GM18511 (cell line): ENCODE measurements around the gene ABR.
"Not testable (repeated sequence)": the region's sequence is repeated elsewhere in the genome, so short reads cannot be mapped to it uniquely, and the experiment has no call there.

Source experiments
- ATAC-seq: cut with Tn5 transposase; IDR thresholded peaks from one replicate; pipeline ENCODE4 v1.9.1; 2021; ENCODE audit warnings: mild to moderate bottlenecking, moderate library complexity; ENCODE audit not compliant: unreplicated experiment

Gene ABR

GRCh38 chr17:1073963-1074625 lies 105.7 kb downstream of the ABR start:
- ATAC-seq: not testable (repeated sequence)

- no peak for ATAC-seq
These were observed 106.4 kb downstream of the ABR start for GRCh38 chr17:1073241-1073962.

GRCh38 chr17:1072551-1072961 lies 107.2 kb downstream of the ABR start:
- ATAC-seq: no peak

GRCh38 chr17:1071103-1071825 lies 108.5 kb downstream of the ABR start:
- no peak for ATAC-seq

GRCh38 chr17:1070411-1070810 lies 109.4 kb downstream of the ABR start:
- ATAC-seq: no peak

GRCh38 chr17:1069847-1070246 lies 109.9 kb downstream of the ABR start:
- ATAC-seq: no peak

- ATAC-seq: no peak
These were observed 111.4 kb downstream of the ABR start for GRCh38 chr17:1068356-1068755.

- no peak for ATAC-seq
These were observed 112.4 kb downstream of the ABR start for GRCh38 chr17:1067282-1067956.

GRCh38 chr17:1065416-1065815 lies 114.4 kb downstream of the ABR start:
- ATAC-seq: not testable (repeated sequence)

- ATAC-seq: no peak
These were observed 118.8 kb downstream of the ABR start for GRCh38 chr17:1060991-1061390.

- no peak for ATAC-seq
These were observed 120.5 kb downstream of the ABR start for GRCh38 chr17:1059131-1059795.

GRCh38 chr17:1058423-1059130 lies 121.2 kb downstream of the ABR start:
- ATAC-seq: no peak

GRCh38 chr17:1056761-1057160 lies 123.0 kb downstream of the ABR start:
- ATAC-seq: no peak

GRCh38 chr17:1055751-1056645 lies 123.8 kb downstream of the ABR start:
- no peak for ATAC-seq

- ATAC-seq: no peak
These were observed 124.5 kb downstream of the ABR start for GRCh38 chr17:1055231-1055630.

GRCh38 chr17:1054656-1055055 lies 125.1 kb downstream of the ABR start:
- ATAC-seq: no peak

- ATAC-seq: no peak
These were observed 126.0 kb downstream of the ABR start for GRCh38 chr17:1053661-1054360.
